ENCODE data around the gene MAPK8. TPM values are rescaled to one million over a fixed set of nuclear protein-coding genes. Genes with fewer than 3 reads are reported as not detected.

MAPK8 gene
- total and polyA plus RNA-seq, 8 donors: 1.2 to 85.0 (median 22.3) TPM

- WGBS, 5 donors: 1 to 3% (median 1%) methylated on average over 24 to 70 of the region's 70 CpGs
- peaks cover 7 to 52% (median 23%) of the 10 kb centered on the region in 4 donors for H3K4me1 ChIP-seq
- H3K27ac ChIP-seq: peak overlapping the region; percentile 96 to 99 (median 98)
- H3K4me3 ChIP-seq: peak overlapping the region; percentile 77 to 91 (median 84)
- no peaks in the 10 kb centered on the region for H3K9me3 ChIP-seq
- DNase-seq: peak; percentile 60 to 88
- intact Hi-C loops (cut with DNase I; ENCODE audit: low total_unique reads): no loop called here
- TF ChIP-seq POLR2AphosphoS5 (IDR thresholded peaks at IDR 0.05) (no peak), POLR2A (IDR thresholded peaks at IDR 0.05) (no peak), EP300 (IDR thresholded peaks at IDR 0.05) (no peak)
- TF ChIP-seq, protein P1, sequence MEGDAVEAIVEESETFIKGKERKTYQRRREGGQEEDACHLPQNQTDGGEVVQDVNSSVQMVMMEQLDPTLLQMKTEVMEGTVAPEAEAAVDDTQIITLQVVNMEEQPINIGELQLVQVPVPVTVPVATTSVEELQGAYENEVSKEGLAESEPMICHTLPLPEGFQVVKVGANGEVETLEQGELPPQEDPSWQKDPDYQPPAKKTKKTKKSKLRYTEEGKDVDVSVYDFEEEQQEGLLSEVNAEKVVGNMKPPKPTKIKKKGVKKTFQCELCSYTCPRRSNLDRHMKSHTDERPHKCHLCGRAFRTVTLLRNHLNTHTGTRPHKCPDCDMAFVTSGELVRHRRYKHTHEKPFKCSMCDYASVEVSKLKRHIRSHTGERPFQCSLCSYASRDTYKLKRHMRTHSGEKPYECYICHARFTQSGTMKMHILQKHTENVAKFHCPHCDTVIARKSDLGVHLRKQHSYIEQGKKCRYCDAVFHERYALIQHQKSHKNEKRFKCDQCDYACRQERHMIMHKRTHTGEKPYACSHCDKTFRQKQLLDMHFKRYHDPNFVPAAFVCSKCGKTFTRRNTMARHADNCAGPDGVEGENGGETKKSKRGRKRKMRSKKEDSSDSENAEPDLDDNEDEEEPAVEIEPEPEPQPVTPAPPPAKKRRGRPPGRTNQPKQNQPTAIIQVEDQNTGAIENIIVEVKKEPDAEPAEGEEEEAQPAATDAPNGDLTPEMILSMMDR (IDR thresholded peaks at IDR 0.05): no peak
- no peaks in the 10 kb centered on the region for H3K36me3 ChIP-seq
- H3K27me3 ChIP-seq: no peaks in the 10 kb centered on the region
Measured at GRCh38 chr10:48306870-48307710, 613 bp downstream of the MAPK8 start.

GRCh38 chr10:48307711-48308018, 1.2 kb downstream of the MAPK8 start:
- Histone ChIP-seq H3K36me3 (no peaks in the 10 kb centered on the region), H3K4me1 (peaks cover 7 to 57% (median 26%) of the 10 kb centered on the region in 4 donors), H3K27ac (peak overlapping the region in 3 of 5 donors; percentile 97 to 99 (median 98)), H3K27me3 (no peaks in the 10 kb centered on the region), H3K9me3 (no peaks in the 10 kb centered on the region), H3K4me3 (peak overlapping the region; percentile 77 to 91 (median 84))
- intact Hi-C loops (cut with DNase I; ENCODE audit: low total_unique reads): no loop called here
- WGBS, 5 donors: 14 to 18% (median 16%) methylated on average over 3 of the region's 3 CpGs
- DNase-seq: no peak
- TF ChIP-seq EP300 (IDR thresholded peaks at IDR 0.05) (no peak), POLR2AphosphoS5 (IDR thresholded peaks at IDR 0.05) (no peak), POLR2A (IDR thresholded peaks at IDR 0.05) (no peak)
- TF ChIP-seq, protein P1 (IDR thresholded peaks at IDR 0.05): no peak

DNA sequence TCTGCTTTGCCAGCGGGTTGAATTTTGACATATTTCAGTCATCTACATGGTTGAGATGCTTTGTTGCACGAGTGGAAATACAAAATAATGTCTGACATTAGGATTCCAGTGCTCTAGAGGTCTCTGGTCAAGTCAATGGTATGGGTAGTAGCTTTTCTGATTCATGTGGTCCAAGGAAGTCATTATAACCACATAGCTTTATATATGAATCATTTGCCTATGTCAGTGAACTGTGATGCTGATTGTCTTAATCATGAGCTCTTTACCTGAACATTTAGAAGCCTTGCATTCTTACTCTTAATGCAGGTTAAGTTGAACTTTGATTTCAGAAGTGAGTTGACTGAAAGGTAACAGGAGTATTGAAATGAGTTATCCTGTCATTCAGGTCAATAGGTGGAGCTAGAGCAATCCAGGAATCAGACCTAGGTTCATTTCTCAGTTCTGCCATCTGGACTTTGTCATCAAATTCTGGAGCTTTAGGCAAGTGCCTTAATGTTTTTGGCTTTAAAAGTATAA, 3.3 kb downstream of the MAPK8 start:
- Histone ChIP-seq H3K27me3 (no peaks in the 10 kb centered on the region), H3K9me3 (no peaks in the 10 kb centered on the region), H3K4me1 (peaks cover 7 to 63% (median 26%) of the 10 kb centered on the region in 4 donors), H3K27ac (no peak overlapping the region), H3K4me3 (no peak overlapping the region), H3K36me3 (no peaks in the 10 kb centered on the region)
- TF ChIP-seq POLR2A (IDR thresholded peaks at IDR 0.05) (no peak), EP300 (IDR thresholded peaks at IDR 0.05) (no peak), POLR2AphosphoS5 (IDR thresholded peaks at IDR 0.05) (no peak)
- TF ChIP-seq, protein P1 (IDR thresholded peaks at IDR 0.05): no peak
- peak in 1 of 2 donors; percentile 38 for DNase-seq
- WGBS, 5 donors: 61 to 72% (median 67%) methylated on average over 2 of the region's 2 CpGs
- intact Hi-C loops (cut with DNase I; ENCODE audit: low total_unique reads): no loop called here

- H3K27ac ChIP-seq: no peak overlapping the region
- intact Hi-C loops (cut with DNase I; ENCODE audit: low total_unique reads): no loop called here
- H3K9me3 ChIP-seq: no peaks in the 10 kb centered on the region
- H3K36me3 ChIP-seq: no peaks in the 10 kb centered on the region
- 92 to 100% (median 97%) methylated on average over 2 of the region's 2 CpGs for WGBS, 5 donors
- no peak overlapping the region for H3K4me3 ChIP-seq
- peaks cover 5 to 74% (median 26%) of the 10 kb centered on the region in 4 donors for H3K4me1 ChIP-seq
- TF ChIP-seq, protein P1 (IDR thresholded peaks at IDR 0.05): no peak
- TF ChIP-seq POLR2AphosphoS5 (IDR thresholded peaks at IDR 0.05): no peak
- TF ChIP-seq POLR2A (IDR thresholded peaks at IDR 0.05): no peak
- no peak for TF ChIP-seq EP300 (IDR thresholded peaks at IDR 0.05)
- DNase-seq: no peak
- H3K27me3 ChIP-seq: no peaks in the 10 kb centered on the region
Measured at GRCh38 chr10:48314107-48314506, 7.6 kb downstream of the MAPK8 start.
